B cell (primary cell): ENCODE data around the gene PPARG. TPM values are rescaled to one million over a fixed set of nuclear protein-coding genes. Genes with fewer than 3 reads are reported as not detected.

Experiments used
- ATAC-seq: fragments of 200-7000 bp; cut with Tn5 transposase; one replicate; pipeline ENCODE4 v1.10.0; 2021; ENCODE audit warnings: low read depth, mild to moderate bottlenecking, moderate number of reproducible peaks, moderate library complexity
- CTCF ChIA-PET: fragments of 350-600 bp; sonication (Branson Sonifier 250); formaldehyde crosslinking; loops from one replicate; lab custom pipeline; 2021; ENCODE audit warnings: antibody characterized with exemption, inconsistent platforms; lab: Charles Lee
- POLR2A ChIA-PET: fragments of 350-600 bp; sonication (Branson Sonifier 250); formaldehyde crosslinking; loops from one replicate; lab custom pipeline; 2021; ENCODE audit warnings: antibody characterized with exemption; lab: Charles Lee
- DNase-seq: peaks from one replicate; pipeline ENCODE4 v3.0.0; 2013
- H2AFZ ChIP-seq: 2 replicates; pipeline ENCODE4 v1.6.1; 2012; ENCODE audit warnings: mild to moderate bottlenecking, low read depth, low read length; ENCODE audit not compliant: insufficient read depth, poor library complexity, severe bottlenecking
- H3K27ac ChIP-seq, 2 donors: 1 replicate in 1 of 2; 2 replicates in 1 of 2; pipeline ENCODE4 v1.5.1; 2012 to 2013; ENCODE audit warnings: low read length in 2 of 2, mild to moderate bottlenecking in 2 of 2, moderate library complexity in 1 of 2
- H3K27me3 ChIP-seq, 4 experiments: fragments of 200-600 bp in 1 of 4; sonication (generic) in 1 of 4; replicated peaks in 1 of 4; 1 replicate in 2 of 4; 2 replicates in 2 of 4; pipeline versions ENCODE4 v1.6.1 to v1.7.0; 2013 to 2016; ENCODE audit warnings: low read length in 3 of 4, mild to moderate bottlenecking in 2 of 4, mixed read lengths in 1 of 4, moderate library complexity in 1 of 4; ENCODE audit not compliant: insufficient read depth in 4 of 4, control insufficient read depth in 3 of 4; ENCODE audit errors: control extremely low read depth in 1 of 4
- H3K36me3 ChIP-seq, 2 experiments: replicated peaks in 1 of 2; 1 replicate in 1 of 2; 2 replicates in 1 of 2; pipeline versions ENCODE4 v1.6.1 to v1.7.1; 2013; ENCODE audit warnings: low read length in 1 of 2; ENCODE audit not compliant: insufficient read depth in 2 of 2, control insufficient read depth in 1 of 2; ENCODE audit errors: control extremely low read depth in 1 of 2, extremely low read depth in 1 of 2
- H3K4me1 ChIP-seq, 2 donors: fragments of 200-600 bp in 1 of 2; sonication (generic) in 1 of 2; 1 replicate in 1 of 2; 2 replicates in 1 of 2; pipeline versions ENCODE4 v1.5.1 to v1.6.1; 2013 to 2017; ENCODE audit warnings: low read length in 2 of 2; ENCODE audit not compliant: control insufficient read depth in 2 of 2, insufficient read depth in 2 of 2
- H3K4me2 ChIP-seq: replicated peaks from 2 replicates; pipeline ENCODE3; 2012; ENCODE audit warnings: mild to moderate bottlenecking, low read depth, low read length; ENCODE audit not compliant: poor library complexity, severe bottlenecking
- H3K4me3 ChIP-seq, 5 experiments: fragments of 200-600 bp in 1 of 5; sonication (generic) in 1 of 5; 1 replicate in 3 of 5; 2 replicates in 2 of 5; pipeline versions ENCODE4 v1.5.1 to v1.7.0; 2011 to 2016; ENCODE audit warnings: low read length in 4 of 5, mild to moderate bottlenecking in 4 of 5, low read depth in 2 of 5, control low read depth in 1 of 5, moderate library complexity in 1 of 5; ENCODE audit not compliant: insufficient read depth in 1 of 5; ENCODE audit errors: control extremely low read depth in 1 of 5, extremely low read depth in 1 of 5
- H3K79me2 ChIP-seq: fragments of 200-600 bp; sonication (generic); one replicate; pipeline ENCODE4 v1.6.0; 2016; ENCODE audit warnings: low read length; ENCODE audit not compliant: control insufficient read depth, insufficient read depth
- H3K9ac ChIP-seq: fragments of 200-600 bp; sonication (generic); 2 replicates; pipeline ENCODE4 v1.6.1; 2017; ENCODE audit warnings: mild to moderate bottlenecking, low read length, moderate library complexity
- H3K9me3 ChIP-seq, 3 donors: one replicate each; pipeline versions ENCODE4 v1.6.1 to v1.7.1; 2013; ENCODE audit warnings: low read length in 2 of 3; ENCODE audit not compliant: control insufficient read depth in 2 of 3, insufficient read depth in 1 of 3; ENCODE audit errors: control extremely low read depth in 1 of 3
- H4K20me1 ChIP-seq: 2 replicates; pipeline ENCODE4 v1.6.0; 2012; ENCODE audit warnings: mild to moderate bottlenecking, low read length; ENCODE audit not compliant: insufficient read depth, control insufficient read depth, poor library complexity, severe bottlenecking
- H3K27ac Mint-ChIP-seq: one replicate; pipeline ENCODE4 v1.8.0; 2021; ENCODE audit warnings: mixed read lengths
- H3K27me3 Mint-ChIP-seq: one replicate; pipeline ENCODE4 v1.8.0; 2021; ENCODE audit warnings: mixed read lengths
- H3K4me1 Mint-ChIP-seq: one replicate; pipeline ENCODE4 v1.8.0; 2021; ENCODE audit warnings: mixed read lengths
- H3K4me3 Mint-ChIP-seq: one replicate; pipeline ENCODE4 v1.8.0; 2021; ENCODE audit warnings: mixed read lengths
- H3K9me3 Mint-ChIP-seq: one replicate; pipeline ENCODE4 v1.8.0; 2022; ENCODE audit warnings: mixed read lengths; ENCODE audit not compliant: insufficient read depth
- CTCF ChIP-seq: fragments of 200-600 bp; IDR thresholded peaks from one replicate; pipeline ENCODE4 v1.8.0; 2022; ENCODE audit warnings: antibody characterized with exemption, mild to moderate bottlenecking
- EZH2 ChIP-seq: IDR thresholded peaks from 2 replicates; pipeline ENCODE4 v1.6.1; 2012; ENCODE audit warnings: borderline replicate concordance, low read depth, mild to moderate bottlenecking, moderate library complexity, low read length; ENCODE audit not compliant: insufficient read depth, poor library complexity, severe bottlenecking
- WGBS: methylation state at CpG from one replicate; pipeline ENCODE4 v1.1.5; 2013; ENCODE audit warnings: missing lambda C conversion rate; ENCODE audit not compliant: insufficient coverage; 5-methylcytosine and 5-hydroxymethylcytosine counted together
- intact Hi-C: fragments of 100-400 bp; cut with micrococcal nuclease; formaldehyde crosslinking; loops from one replicate; pipeline ENCODE4 v1.10.0; 2022
- polyA plus RNA-seq: library from polyadenylated mRNA; depleted of rRNA; stranded (reverse); fragments of >200 nt; gene quantifications from 2 replicates; pipeline ENCODE4 v1.2.3, GENCODE V29; 2012
- total RNA-seq, 2 donors: library from RNA; stranded (reverse); fragments of 120-200 nt in 1 of 2; gene quantifications; 1 replicate in 1 of 2; 2 replicates in 1 of 2; pipeline versions ENCODE4 v1.2.3 to v1.2.4, GENCODE V29; 2013 to 2022

The PPARG gene
- total and polyA plus RNA-seq, 2 donors (not counting 1 experiment from before 2014, with no cell fraction given), result 0.12 to 0.44 TPM

- POLR2A ChIA-PET, result no interaction called here
- Histone ChIP-seq H3K4me1 (peaks cover 0 to 5% of the 10 kb centered on the region in 2 donors), H3K79me2 (no peaks in the 10 kb centered on the region), H3K27me3 (no peaks in the 10 kb centered on the region), H3K4me2 (no peak overlapping the region), H3K4me3 (no peak overlapping the region), H3K9ac (no peak overlapping the region), H3K27ac (no peak overlapping the region), H3K36me3 (no peaks in the 10 kb centered on the region), H4K20me1 (no peaks in the 10 kb centered on the region), H2AFZ (no peak overlapping the region), H3K9me3 (no peaks in the 10 kb centered on the region)
- Mint-ChIP-seq H3K27ac (no peak overlapping the region), H3K4me3 (no peak overlapping the region), H3K9me3 (no peaks in the 10 kb centered on the region), H3K4me1 (no peaks in the 10 kb centered on the region), H3K27me3 (no peaks in the 10 kb centered on the region)
- CTCF ChIA-PET, result no interaction called here
- TF ChIP-seq EZH2, result no peak
- TF ChIP-seq CTCF, result no peak
- ATAC-seq (no peak), DNase-seq (no peak)
- intact Hi-C loops, result no loop called here
- WGBS, result 96% methylated on average over 4 of the region's 7 CpGs
These were observed 172.3 kb downstream of the PPARG start for GRCh38 chr3:12461097-12461649.

- H3K4me3 Mint-ChIP-seq, result no peak overlapping the region
- no peak overlapping the region for H3K27ac Mint-ChIP-seq
These were observed 173.5 kb downstream of the PPARG start for GRCh38 chr3:12462159-12462947.

More at GRCh38 chr3:12462159-12462947, 173.5 kb downstream of the PPARG start:
- Histone ChIP-seq H3K27me3 (no peaks in the 10 kb centered on the region), H2AFZ (peak overlapping the region; percentile 54), H3K4me1 (peaks cover 0 to 5% of the 10 kb centered on the region in 2 donors), H3K36me3 (no peaks in the 10 kb centered on the region), H3K4me3 (no peak overlapping the region), H3K79me2 (no peaks in the 10 kb centered on the region), H4K20me1 (no peaks in the 10 kb centered on the region), H3K9ac (no peak overlapping the region), H3K4me2 (no peak overlapping the region), H3K9me3 (no peaks in the 10 kb centered on the region), H3K27ac (no peak overlapping the region)
- Mint-ChIP-seq H3K27me3 (no peaks in the 10 kb centered on the region), H3K9me3 (no peaks in the 10 kb centered on the region), H3K4me1 (no peaks in the 10 kb centered on the region)
- CTCF ChIA-PET, result interaction anchor here (0.8 kb wide), 1 partner anchor 327 kb away, joined by 4 read pairs; no protein-coding TSS in a partner anchor
- DNase-seq, result no peak
- 77% methylated on average over 2 of the region's 9 CpGs for whole genome bisulfite sequencing
- POLR2A ChIA-PET, result no interaction called here
- no peak for ATAC-seq
- intact Hi-C loops, result no loop called here
- no peak for TF ChIP-seq CTCF
